PFSK-1 (cell line): ENCODE data around the gene CLDN10.

Source experiments
- FOXP2 ChIP-seq: optimal IDR thresholded peaks from 2 replicates; pipeline ENCODE3; 2011; ENCODE audit warnings: borderline replicate concordance, control low read depth, inconsistent platforms; ENCODE audit not compliant: insufficient read depth; ENCODE audit errors: extremely low read length, extremely low read depth
- POLR2AphosphoS5 ChIP-seq: IDR thresholded peaks from 2 replicates; pipeline ENCODE4 v1.6.1; 2012; ENCODE audit warnings: low read depth, mild to moderate bottlenecking, control low read depth, low read length, moderate library complexity
- SIN3A ChIP-seq: IDR thresholded peaks from 2 replicates; pipeline ENCODE4 v1.6.1; 2012; ENCODE audit warnings: mild to moderate bottlenecking, low read length, moderate library complexity, borderline replicate concordance; ENCODE audit not compliant: insufficient read depth
- TAF1 ChIP-seq: IDR thresholded peaks from 2 replicates; pipeline ENCODE4 v1.6.1; 2012; ENCODE audit warnings: low read length, control low read depth, borderline replicate concordance; ENCODE audit not compliant: insufficient read depth
- TF ChIP-seq, protein P1 (sequence below), 2 experiments: IDR thresholded peaks; 2 replicates each; pipeline versions ENCODE4 v1.6.1 to v1.8.0; 2011 to 2012; ENCODE audit warnings: low read depth in 2 of 2, low read length in 2 of 2, control low read depth in 1 of 2, inconsistent platforms in 1 of 2, mild to moderate bottlenecking in 1 of 2, moderate library complexity in 1 of 2; ENCODE audit not compliant: insufficient read depth in 1 of 2

Gene CLDN10

DNA sequence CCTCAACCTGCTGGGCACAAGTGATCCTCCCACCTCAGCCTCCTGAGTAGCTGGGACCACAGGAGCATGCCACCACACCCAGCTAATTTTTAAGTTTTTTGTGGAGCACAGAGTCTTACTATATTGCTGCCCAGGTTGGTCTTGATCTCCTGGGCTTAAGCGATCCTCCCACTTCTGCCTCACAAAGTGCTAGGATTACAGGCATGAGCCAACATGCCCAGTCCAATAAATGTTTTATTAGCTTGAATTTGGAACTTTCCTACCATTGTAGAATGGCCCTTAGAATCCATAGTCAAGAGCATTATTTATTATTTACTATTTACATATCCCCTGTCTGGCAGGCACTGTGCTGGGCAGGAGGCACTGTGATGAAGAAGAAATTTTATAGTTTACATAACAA lies 39.6 kb upstream of the CLDN10 start:
- TF ChIP-seq POLR2AphosphoS5 (no peak), SIN3A (no peak), TAF1 (no peak), FOXP2 (no peak)
- TF ChIP-seq, protein P1, sequence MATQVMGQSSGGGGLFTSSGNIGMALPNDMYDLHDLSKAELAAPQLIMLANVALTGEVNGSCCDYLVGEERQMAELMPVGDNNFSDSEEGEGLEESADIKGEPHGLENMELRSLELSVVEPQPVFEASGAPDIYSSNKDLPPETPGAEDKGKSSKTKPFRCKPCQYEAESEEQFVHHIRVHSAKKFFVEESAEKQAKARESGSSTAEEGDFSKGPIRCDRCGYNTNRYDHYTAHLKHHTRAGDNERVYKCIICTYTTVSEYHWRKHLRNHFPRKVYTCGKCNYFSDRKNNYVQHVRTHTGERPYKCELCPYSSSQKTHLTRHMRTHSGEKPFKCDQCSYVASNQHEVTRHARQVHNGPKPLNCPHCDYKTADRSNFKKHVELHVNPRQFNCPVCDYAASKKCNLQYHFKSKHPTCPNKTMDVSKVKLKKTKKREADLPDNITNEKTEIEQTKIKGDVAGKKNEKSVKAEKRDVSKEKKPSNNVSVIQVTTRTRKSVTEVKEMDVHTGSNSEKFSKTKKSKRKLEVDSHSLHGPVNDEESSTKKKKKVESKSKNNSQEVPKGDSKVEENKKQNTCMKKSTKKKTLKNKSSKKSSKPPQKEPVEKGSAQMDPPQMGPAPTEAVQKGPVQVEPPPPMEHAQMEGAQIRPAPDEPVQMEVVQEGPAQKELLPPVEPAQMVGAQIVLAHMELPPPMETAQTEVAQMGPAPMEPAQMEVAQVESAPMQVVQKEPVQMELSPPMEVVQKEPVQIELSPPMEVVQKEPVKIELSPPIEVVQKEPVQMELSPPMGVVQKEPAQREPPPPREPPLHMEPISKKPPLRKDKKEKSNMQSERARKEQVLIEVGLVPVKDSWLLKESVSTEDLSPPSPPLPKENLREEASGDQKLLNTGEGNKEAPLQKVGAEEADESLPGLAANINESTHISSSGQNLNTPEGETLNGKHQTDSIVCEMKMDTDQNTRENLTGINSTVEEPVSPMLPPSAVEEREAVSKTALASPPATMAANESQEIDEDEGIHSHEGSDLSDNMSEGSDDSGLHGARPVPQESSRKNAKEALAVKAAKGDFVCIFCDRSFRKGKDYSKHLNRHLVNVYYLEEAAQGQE (IDR thresholded peaks at IDR 0.05; ENCODE audit: insufficient read depth in 1 of 2, low read depth in 2 of 2, low read length in 2 of 2): no peak

- TF ChIP-seq TAF1: no peak
- TF ChIP-seq POLR2AphosphoS5: no peak
- TF ChIP-seq, protein P1 (IDR thresholded peaks at IDR 0.05; ENCODE audit: insufficient read depth in 1 of 2, low read depth in 2 of 2, low read length in 2 of 2): no peak
- no peak for TF ChIP-seq SIN3A
- TF ChIP-seq FOXP2: no peak
These were observed 36.5 kb upstream of the CLDN10 start for GRCh38 chr13:95516021-95516420.

DNA sequence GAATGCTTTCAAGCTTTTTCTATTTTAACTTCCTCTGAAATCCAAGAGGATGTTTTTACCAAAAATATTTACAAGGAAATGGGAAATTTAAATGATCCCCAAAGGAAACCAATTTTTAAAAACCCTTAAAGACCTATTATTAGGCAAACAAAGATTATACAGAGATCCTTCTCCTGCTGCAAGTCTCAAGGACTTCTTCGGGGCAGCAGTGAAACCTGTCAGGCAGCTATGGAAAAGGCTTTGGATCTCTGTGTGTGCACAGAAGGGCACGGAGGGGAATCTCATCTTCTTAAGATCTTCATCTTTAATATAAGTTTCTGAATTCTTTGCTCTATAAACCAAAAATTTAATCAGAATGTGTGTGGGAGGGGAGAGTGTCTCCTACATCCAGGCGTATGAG lies 36.0 kb upstream of the CLDN10 start:
- TF ChIP-seq, protein P1 (IDR thresholded peaks at IDR 0.05; ENCODE audit: insufficient read depth in 1 of 2, low read depth in 2 of 2, low read length in 2 of 2): no peak
- TF ChIP-seq POLR2AphosphoS5 (no peak), SIN3A (no peak), TAF1 (no peak), FOXP2 (no peak)

- no peak for TF ChIP-seq FOXP2
- TF ChIP-seq POLR2AphosphoS5: no peak
- TF ChIP-seq TAF1: no peak
- no peak for TF ChIP-seq SIN3A
- TF ChIP-seq, protein P1 (IDR thresholded peaks at IDR 0.05; ENCODE audit: insufficient read depth in 1 of 2, low read depth in 2 of 2, low read length in 2 of 2): no peak
These were observed 28.9 kb upstream of the CLDN10 start for GRCh38 chr13:95523598-95523997.

DNA sequence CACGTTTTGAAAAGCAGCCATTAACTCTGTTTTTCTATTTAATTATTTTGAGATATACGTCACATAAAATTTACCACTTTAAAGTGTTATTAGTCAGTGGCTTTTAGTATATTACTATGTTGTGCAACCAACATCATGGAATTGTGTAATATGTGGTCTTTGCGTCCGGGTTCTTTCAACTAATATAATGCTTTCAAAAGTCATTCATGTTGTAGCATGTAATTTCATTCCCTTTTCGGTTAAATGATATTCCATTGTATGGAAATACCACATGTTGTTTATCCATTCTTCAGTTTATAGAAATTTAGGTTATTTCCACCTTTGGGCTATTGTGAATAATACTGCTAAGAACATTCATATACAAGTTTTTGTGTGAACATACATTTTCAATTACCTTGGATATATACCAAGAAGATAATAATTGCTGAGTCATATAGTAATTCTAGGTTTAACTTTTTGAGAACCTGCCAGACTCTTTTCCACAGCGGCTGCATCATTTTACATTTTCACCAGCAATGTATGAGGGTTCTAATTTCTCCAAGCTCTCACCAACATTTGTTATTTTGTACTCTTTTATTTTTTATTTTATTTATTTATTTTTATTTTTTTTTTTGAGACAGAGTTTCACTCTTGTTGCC lies 28.1 kb upstream of the CLDN10 start:
- no peak for TF ChIP-seq FOXP2
